Measurements from ENCODE around the gene TPM1.
A peak's percentile ranks its signal among the peaks of the same experiment; 100 is the strongest.

TPM1 gene

GRCh38 chr15:63057468-63058345, 15.2 kb downstream of the TPM1 start:
- no peak for DNase-seq

- no peak for DNase-seq
Measured at GRCh38 chr15:63059075-63059474, 16.5 kb downstream of the TPM1 start.

- no peak for DNase-seq
Measured at GRCh38 chr15:63059573-63060216, 17.1 kb downstream of the TPM1 start.

- DNase-seq = no peak
Measured at GRCh38 chr15:63060699-63061098, 18.2 kb downstream of the TPM1 start.

GRCh38 chr15:63061975-63062374, 19.4 kb downstream of the TPM1 start:
- DNase-seq = no peak

GRCh38 chr15:63063164-63063756, 20.7 kb downstream of the TPM1 start:
- DNase-seq = no peak

- DNase-seq = no peak
Measured at GRCh38 chr15:63063877-63064409, 21.4 kb downstream of the TPM1 start.

GRCh38 chr15:63065262-63066221, 23.0 kb downstream of the TPM1 start:
- DNase-seq = peak; percentile 42

GRCh38 chr15:63066272-63066671, 23.7 kb downstream of the TPM1 start:
- no peak for DNase-seq

- DNase-seq = no peak
Measured at GRCh38 chr15:63067306-63067705, 24.8 kb downstream of the TPM1 start.

GRCh38 chr15:63067976-63068743, 25.6 kb downstream of the TPM1 start:
- DNase-seq = no peak

- no peak for DNase-seq
Measured at GRCh38 chr15:63069616-63070090, 27.1 kb downstream of the TPM1 start.

GRCh38 chr15:63070681-63071129, 28.2 kb downstream of the TPM1 start:
- no peak for DNase-seq

- no peak for DNase-seq
Measured at GRCh38 chr15:63071288-63071909, 28.9 kb downstream of the TPM1 start.

GRCh38 chr15:63072023-63072650, 29.6 kb downstream of the TPM1 start:
- DNase-seq = no peak

- no peak for DNase-seq
Measured at GRCh38 chr15:63072809-63073277, 30.3 kb downstream of the TPM1 start.

- no peak for DNase-seq
Measured at GRCh38 chr15:63073497-63074172, 31.1 kb downstream of the TPM1 start.

GRCh38 chr15:63075015-63075983, 32.8 kb downstream of the TPM1 start:
- no peak for DNase-seq

Data from NCI-H1694 treated with DMSO at 0.1 percent for 48 hours (cell line).